Mesothelial cell of epicardium (in vitro differentiated cells): ENCODE measurements around the gene UBFD1. TPM values are rescaled to one million over a fixed set of nuclear protein-coding genes. Genes with fewer than 3 reads are reported as not detected.
"Not testable (repeated sequence)": the region's sequence is repeated elsewhere in the genome, so short reads cannot be mapped to it uniquely, and the experiment has no call there.

ENCODE experiments used
- DNase-seq, 2 experiments: peaks; one replicate each; pipeline ENCODE4 v3.0.0; 2021; ENCODE audit warnings: low spot score in 2 of 2; ENCODE audit not compliant: unreplicated experiment in 2 of 2
- H3K27ac Mint-ChIP-seq: 2 replicates; pipeline ENCODE4 v1.8.0; 2021; ENCODE audit warnings: mixed read lengths
- H3K27me3 Mint-ChIP-seq: 2 replicates; pipeline ENCODE4 v1.8.0; 2021; ENCODE audit warnings: low read depth, mixed read lengths
- H3K36me3 Mint-ChIP-seq: 2 replicates; pipeline ENCODE4 v1.8.0; 2021; ENCODE audit warnings: mixed read lengths
- H3K4me1 Mint-ChIP-seq: 2 replicates; pipeline ENCODE4 v1.8.0; 2021; ENCODE audit warnings: mixed read lengths
- H3K4me3 Mint-ChIP-seq: 2 replicates; pipeline ENCODE4 v1.8.0; 2021; ENCODE audit warnings: mild to moderate bottlenecking, moderate library complexity, mixed read lengths
- H3K9me3 Mint-ChIP-seq: 2 replicates; pipeline ENCODE4 v1.8.0; 2021; ENCODE audit warnings: mixed read lengths
- CTCF ChIP-seq: fragments of 200-600 bp; sonication (generic); IDR thresholded peaks from one replicate; pipeline ENCODE4 v1.5.0; 2021; ENCODE audit warnings: antibody characterized with exemption; ENCODE audit not compliant: unreplicated experiment
- total RNA-seq: library from RNA; stranded (reverse); gene quantifications from 3 replicates; pipeline ENCODE4 v1.2.1, GENCODE V29; 2021

The UBFD1 gene
- total RNA-seq, 1 donor from 2014 or later, result 114 TPM

- H3K36me3 Mint-ChIP-seq, result peaks cover 29% of the 10 kb centered on the region
- no peak for DNase-seq
- H3K27ac Mint-ChIP-seq, result no peak overlapping the region
- TF ChIP-seq CTCF, result no peak
- H3K9me3 Mint-ChIP-seq, result no peaks in the 10 kb centered on the region
- no peak overlapping the region for H3K4me3 Mint-ChIP-seq
- no peaks in the 10 kb centered on the region for H3K4me1 Mint-ChIP-seq
- H3K27me3 Mint-ChIP-seq, result no peaks in the 10 kb centered on the region
These were observed 20.1 kb upstream of the UBFD1 start for GRCh38 chr16:23537390-23537789.

GRCh38 chr16:23538919-23539278, 18.6 kb upstream of the UBFD1 start:
- Mint-ChIP-seq H3K36me3 (peaks cover 25% of the 10 kb centered on the region), H3K4me3 (no peak overlapping the region), H3K4me1 (no peaks in the 10 kb centered on the region), H3K27ac (no peak overlapping the region), H3K9me3 (no peaks in the 10 kb centered on the region), H3K27me3 (no peaks in the 10 kb centered on the region)
- DNase-seq, result no peak
- TF ChIP-seq CTCF, result no peak

- H3K9me3 Mint-ChIP-seq, result no peaks in the 10 kb centered on the region
- no peaks in the 10 kb centered on the region for H3K4me1 Mint-ChIP-seq
- DNase-seq, result no peak
- H3K36me3 Mint-ChIP-seq, result peaks cover 20% of the 10 kb centered on the region
- no peak for TF ChIP-seq CTCF
- H3K4me3 Mint-ChIP-seq, result no peak overlapping the region
- H3K27ac Mint-ChIP-seq, result no peak overlapping the region
- no peaks in the 10 kb centered on the region for H3K27me3 Mint-ChIP-seq
These were observed 17.3 kb upstream of the UBFD1 start for GRCh38 chr16:23539984-23540816.

GRCh38 chr16:23540817-23541178, 16.7 kb upstream of the UBFD1 start:
- not testable (repeated sequence) for H3K4me1 Mint-ChIP-seq, H3K9me3 Mint-ChIP-seq, H3K4me3 Mint-ChIP-seq, H3K27me3 Mint-ChIP-seq, H3K27ac Mint-ChIP-seq, DNase-seq
- peaks cover 16% of the 10 kb centered on the region for H3K36me3 Mint-ChIP-seq

GRCh38 chr16:23544436-23544835, 13.1 kb upstream of the UBFD1 start:
- Mint-ChIP-seq H3K27ac (no peak overlapping the region), H3K36me3 (peaks cover 21% of the 10 kb centered on the region), H3K4me1 (no peaks in the 10 kb centered on the region), H3K4me3 (no peak overlapping the region), H3K27me3 (no peaks in the 10 kb centered on the region), H3K9me3 (no peaks in the 10 kb centered on the region)
- DNase-seq, result no peak
- no peak for TF ChIP-seq CTCF

- Mint-ChIP-seq H3K27ac (no peak overlapping the region), H3K4me1 (no peaks in the 10 kb centered on the region), H3K36me3 (peaks cover 27% of the 10 kb centered on the region), H3K4me3 (no peak overlapping the region), H3K9me3 (no peaks in the 10 kb centered on the region), H3K27me3 (no peaks in the 10 kb centered on the region)
- DNase-seq, result no peak
- no peak for TF ChIP-seq CTCF
These were observed 7.6 kb upstream of the UBFD1 start for GRCh38 chr16:23549938-23550337.
